GM13977 (cell line): ENCODE results near the gene AIF1.

Experiments used
- DNase-seq: peaks from one replicate; pipeline ENCODE4 v3.0.0; 2012; ENCODE audit warnings: low spot score
- in situ Hi-C: fragments of 300-500 bp; cut with MboI; formaldehyde crosslinking; loops from one replicate; pipeline ENCODE4 v1.12.0; 2022; ENCODE audit warnings: low sequenced_read_pairs, low pct_unique_long_range_greater_than_20kb, mixed read lengths, inconsistent platforms; ENCODE audit not compliant: unreplicated experiment
- TF ChIP-seq, protein P1 (sequence below): IDR thresholded peaks from 2 replicates; pipeline ENCODE4 v1.5.1; 2012; ENCODE audit warnings: mild to moderate bottlenecking, control low read depth; ENCODE audit not compliant: insufficient read depth; ENCODE audit errors: extremely low read depth, missing control alignments

The AIF1 gene

GRCh38 chr6:31581434-31582229 lies 33.4 kb upstream of the AIF1 start:
- TF ChIP-seq, protein P1, sequence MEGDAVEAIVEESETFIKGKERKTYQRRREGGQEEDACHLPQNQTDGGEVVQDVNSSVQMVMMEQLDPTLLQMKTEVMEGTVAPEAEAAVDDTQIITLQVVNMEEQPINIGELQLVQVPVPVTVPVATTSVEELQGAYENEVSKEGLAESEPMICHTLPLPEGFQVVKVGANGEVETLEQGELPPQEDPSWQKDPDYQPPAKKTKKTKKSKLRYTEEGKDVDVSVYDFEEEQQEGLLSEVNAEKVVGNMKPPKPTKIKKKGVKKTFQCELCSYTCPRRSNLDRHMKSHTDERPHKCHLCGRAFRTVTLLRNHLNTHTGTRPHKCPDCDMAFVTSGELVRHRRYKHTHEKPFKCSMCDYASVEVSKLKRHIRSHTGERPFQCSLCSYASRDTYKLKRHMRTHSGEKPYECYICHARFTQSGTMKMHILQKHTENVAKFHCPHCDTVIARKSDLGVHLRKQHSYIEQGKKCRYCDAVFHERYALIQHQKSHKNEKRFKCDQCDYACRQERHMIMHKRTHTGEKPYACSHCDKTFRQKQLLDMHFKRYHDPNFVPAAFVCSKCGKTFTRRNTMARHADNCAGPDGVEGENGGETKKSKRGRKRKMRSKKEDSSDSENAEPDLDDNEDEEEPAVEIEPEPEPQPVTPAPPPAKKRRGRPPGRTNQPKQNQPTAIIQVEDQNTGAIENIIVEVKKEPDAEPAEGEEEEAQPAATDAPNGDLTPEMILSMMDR: no peak
- DNase-seq: no peak
- in situ Hi-C loops: no loop called here

DNA sequence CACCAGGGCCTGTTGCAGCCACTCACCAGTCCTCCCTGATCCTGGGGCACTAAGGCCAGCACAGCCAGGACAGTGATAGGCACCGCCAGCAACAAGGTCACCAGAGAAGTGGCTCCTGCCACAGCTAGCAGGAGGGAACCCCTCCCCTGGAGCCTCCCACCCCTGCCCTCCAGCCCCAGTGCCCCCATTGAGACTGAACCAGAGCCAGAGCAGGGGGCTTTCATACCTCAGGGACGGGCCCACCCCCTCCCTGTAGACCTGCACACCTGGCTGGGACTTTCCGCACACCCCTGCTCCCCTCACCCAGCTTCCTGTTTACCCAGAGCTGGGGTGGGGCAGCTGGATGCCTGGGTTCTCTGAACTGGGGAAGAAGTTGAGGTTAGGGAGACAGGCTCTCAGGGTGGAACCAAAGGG lies 32.8 kb upstream of the AIF1 start, which contains the start of gene LTB:
Gene LTB, minus strand, starts transcription at position 195 of the 414 bp plus-strand sequence. Its CDS starts 7 bp downstream, at position 188.
- in situ Hi-C loops: no loop called here
- DNase-seq: no peak
- TF ChIP-seq, protein P1: no peak

DNA sequence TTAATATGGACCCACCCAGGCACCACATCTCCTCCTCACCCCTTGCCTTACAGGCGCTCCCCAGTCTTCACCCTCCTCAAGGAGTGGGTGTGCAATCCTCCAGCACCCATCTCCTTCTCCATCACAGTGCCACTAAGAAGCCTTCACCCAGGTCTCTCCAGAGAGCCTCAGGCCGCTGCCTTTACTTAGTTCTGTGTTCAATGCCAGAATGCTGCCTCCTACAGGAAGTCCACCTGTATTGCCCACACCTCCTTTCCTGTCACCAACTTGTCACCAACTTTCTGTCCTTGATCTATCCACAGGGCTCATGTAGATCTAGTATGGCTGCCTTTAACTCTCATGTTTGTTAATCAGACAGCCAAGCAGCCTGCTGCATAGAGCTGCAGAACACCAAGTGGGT lies 29.5 kb upstream of the AIF1 start:
- DNase-seq: peak; percentile 41
- TF ChIP-seq, protein P1: peak; percentile 71
- in situ Hi-C loops: no loop called here

- in situ Hi-C loops: no loop called here
- TF ChIP-seq, protein P1: no peak
Measured at GRCh38 chr6:31586008-31586407, 29.0 kb upstream of the AIF1 start, which contains the start of gene LST1. LST1 (plus strand) TSS chr6:31586277; CDS start chr6:31587300, 1,023 bp downstream.

DNA sequence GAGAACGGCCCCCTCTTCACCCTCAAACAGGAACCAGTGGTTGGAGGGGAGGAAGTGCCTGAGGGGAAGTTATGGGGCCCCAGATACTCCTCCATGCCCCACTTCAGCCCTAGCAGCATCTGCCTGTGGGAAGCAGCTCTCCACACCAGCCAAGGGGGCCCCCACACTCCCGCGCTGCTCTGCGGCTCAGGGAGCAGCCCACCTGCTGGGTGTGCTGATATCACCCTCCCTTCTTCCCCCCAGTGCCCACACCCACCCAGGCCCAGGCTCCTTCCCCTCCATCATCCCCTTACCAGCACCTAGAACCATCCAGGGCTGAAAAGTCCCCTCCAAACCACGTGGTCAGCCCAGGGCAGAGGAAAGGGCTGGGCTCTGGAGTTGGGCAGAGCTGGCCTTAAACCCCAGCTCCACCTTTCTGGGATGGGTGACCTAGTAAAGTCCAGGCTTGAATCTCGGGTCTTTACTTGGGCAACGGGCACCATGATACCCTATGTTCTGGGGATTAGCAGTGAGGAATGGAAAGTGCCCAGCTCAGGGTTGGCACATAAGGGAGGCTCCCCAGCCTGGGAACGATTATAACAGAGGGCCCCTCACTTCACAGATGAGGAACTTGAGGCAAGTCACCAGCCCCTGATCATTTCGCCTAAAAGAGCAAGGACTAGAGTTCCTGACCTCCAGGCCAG lies 28.3 kb upstream of the AIF1 start:
- TF ChIP-seq, protein P1: no peak
- in situ Hi-C loops: no loop called here
- no peak for DNase-seq

More at GRCh38 chr6:31586008-31586407, 29.0 kb upstream of the AIF1 start, which contains the start of gene LST1:
- no peak for DNase-seq

DNA sequence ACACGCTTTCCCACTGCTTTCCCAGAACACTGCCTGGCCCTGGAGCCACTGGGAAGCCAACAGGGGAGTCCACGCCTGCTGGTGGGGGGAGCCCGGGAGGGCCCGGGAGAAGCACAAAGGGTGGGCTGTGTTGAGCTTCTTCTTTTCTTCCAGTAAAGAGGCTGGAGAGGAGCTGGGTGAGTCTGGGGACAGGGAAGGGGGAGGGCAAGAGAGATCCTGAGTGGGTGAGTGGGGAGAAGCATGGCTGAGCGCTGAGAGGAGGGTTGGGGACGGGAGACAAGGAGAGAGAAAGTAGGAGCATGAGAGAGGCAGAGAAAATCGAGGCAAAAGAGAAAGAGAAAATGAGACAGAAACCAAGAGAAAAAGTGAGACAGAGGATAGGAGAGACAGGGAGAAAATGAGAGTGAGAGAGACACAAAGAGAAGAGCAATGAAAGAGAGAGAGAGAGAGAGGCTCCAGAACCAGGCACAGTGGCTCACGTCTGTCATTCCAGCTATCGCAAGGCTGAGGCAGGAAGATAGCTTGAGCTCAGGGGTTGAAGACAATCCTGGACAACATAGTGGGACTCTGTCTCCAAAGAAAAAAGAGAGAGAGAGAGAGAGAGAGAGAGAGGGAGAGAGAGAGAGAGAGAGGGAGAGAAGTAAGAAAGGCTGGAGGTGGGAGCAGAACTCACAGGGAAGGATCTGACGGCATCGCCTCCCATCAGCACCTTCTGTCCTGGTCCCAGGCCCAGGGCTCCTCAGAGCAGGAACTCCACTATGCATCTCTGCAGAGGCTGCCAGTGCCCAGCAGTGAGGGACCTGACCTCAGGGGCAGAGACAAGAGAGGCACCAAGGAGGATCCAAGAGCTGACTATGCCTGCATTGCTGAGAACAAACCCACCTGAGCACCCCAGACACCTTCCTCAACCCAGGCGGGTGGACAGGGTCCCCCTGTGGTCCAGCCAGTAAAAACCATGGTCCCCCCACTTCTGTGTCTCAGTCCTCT lies 26.9 kb upstream of the AIF1 start:
- in situ Hi-C loops: no loop called here
- TF ChIP-seq, protein P1: no peak
- DNase-seq: peak; percentile 43
